Measurements from ENCODE around the gene TBC1D9.

The TBC1D9 gene

DNA sequence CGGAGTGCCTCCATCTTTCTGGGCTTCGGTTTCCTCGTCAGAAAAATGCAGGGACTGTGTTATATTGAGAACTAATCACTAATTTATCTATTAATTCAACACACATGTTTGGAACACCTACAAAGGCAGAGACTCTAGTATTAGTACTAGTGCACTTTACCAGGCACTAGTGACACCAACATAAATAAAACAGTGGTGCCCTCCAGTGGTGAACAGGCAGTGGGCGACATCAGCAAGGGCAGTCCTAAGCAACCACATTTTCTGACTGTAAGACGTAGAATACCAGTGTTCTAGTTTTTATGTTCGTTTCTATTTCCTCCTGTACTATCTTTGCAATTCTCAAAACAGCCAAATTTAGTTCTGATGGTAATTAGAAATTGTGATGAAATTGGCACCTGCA lies 118.3 kb downstream of the TBC1D9 start:
- no CpG with 5 or more reads among the region's 6 CpGs for WGBS (ENCODE audit: extremely low coverage, insufficient coverage, low lambda C conversion rate)
- no peak overlapping the region for H3K4me2 ChIP-seq (ENCODE audit: low read length)
- no peak overlapping the region for H3K27ac ChIP-seq (ENCODE audit: low read depth, low read length)
- peaks cover 17% of the 10 kb centered on the region for H3K4me1 ChIP-seq (ENCODE audit: control insufficient read depth, low read depth, low read length)
- no peak overlapping the region for H2BK5ac ChIP-seq (ENCODE audit: low read length)
- no peaks in the 10 kb centered on the region for H3K79me2 ChIP-seq (ENCODE audit: control insufficient read depth, insufficient read depth, low read length)
- no peak overlapping the region for H3K18ac ChIP-seq (ENCODE audit: low read length)
- no peaks in the 10 kb centered on the region for H3K36me3 ChIP-seq (ENCODE audit: control insufficient read depth, insufficient read depth, low read length)
- H4K5ac ChIP-seq (ENCODE audit: low read length) = no peak overlapping the region
- no peak overlapping the region for H3K4ac ChIP-seq (ENCODE audit: low read depth, low read length)
- no peak overlapping the region for H3K23ac ChIP-seq (ENCODE audit: low read length)
- peak; percentile 73 for DNase-seq
- H2BK15ac ChIP-seq (replicated peaks; ENCODE audit: low read depth) = no peak overlapping the region
- H2BK120ac ChIP-seq (ENCODE audit: low read depth, low read length) = no peak overlapping the region
- H3K56ac ChIP-seq (ENCODE audit: low read length) = no peak overlapping the region
- H2AK5ac ChIP-seq (ENCODE audit: low read length) = no peak overlapping the region
- no peaks in the 10 kb centered on the region for H3K79me1 ChIP-seq (ENCODE audit: low read length)
- no peaks in the 10 kb centered on the region for H3K27me3 ChIP-seq (ENCODE audit: insufficient read depth, low read length, poor library complexity)
- no peak overlapping the region for H3K4me3 ChIP-seq (ENCODE audit: low read length)
- no peak overlapping the region for H4K8ac ChIP-seq (ENCODE audit: low read depth, low read length)
- H3K9ac ChIP-seq (ENCODE audit: low read length) = no peak overlapping the region

- H4K5ac ChIP-seq (ENCODE audit: low read length) = peak overlapping the region; percentile 47
- no peak overlapping the region for H3K4ac ChIP-seq (ENCODE audit: low read depth, low read length)
- no peak overlapping the region for H3K27ac ChIP-seq (ENCODE audit: low read depth, low read length)
- H3K56ac ChIP-seq (ENCODE audit: low read length) = peak overlapping the region; percentile 47
- peaks cover 9% of the 10 kb centered on the region for H3K4me1 ChIP-seq (ENCODE audit: control insufficient read depth, low read depth, low read length)
- H3K27me3 ChIP-seq (ENCODE audit: insufficient read depth, low read length, poor library complexity) = no peaks in the 10 kb centered on the region
- H3K4me3 ChIP-seq (ENCODE audit: low read length) = no peak overlapping the region
- peak overlapping the region; percentile 29 for H2AK5ac ChIP-seq (ENCODE audit: low read length)
- H2BK5ac ChIP-seq (ENCODE audit: low read length) = peak overlapping the region; percentile 43
- H3K36me3 ChIP-seq (ENCODE audit: control insufficient read depth, insufficient read depth, low read length) = no peaks in the 10 kb centered on the region
- no peak overlapping the region for H2BK15ac ChIP-seq (replicated peaks; ENCODE audit: low read depth)
- no peak overlapping the region for H3K4me2 ChIP-seq (ENCODE audit: low read length)
- no peak overlapping the region for H3K9ac ChIP-seq (ENCODE audit: low read length)
- no CpG with 5 or more reads among the region's 6 CpGs for WGBS (ENCODE audit: extremely low coverage, insufficient coverage, low lambda C conversion rate)
- no peak overlapping the region for H3K18ac ChIP-seq (ENCODE audit: low read length)
- DNase-seq = peak; percentile 86
- no peak overlapping the region for H4K8ac ChIP-seq (ENCODE audit: low read depth, low read length)
- H3K23ac ChIP-seq (ENCODE audit: low read length) = no peak overlapping the region
- H2BK120ac ChIP-seq (ENCODE audit: low read depth, low read length) = no peak overlapping the region
- no peaks in the 10 kb centered on the region for H3K79me2 ChIP-seq (ENCODE audit: control insufficient read depth, insufficient read depth, low read length)
- H3K79me1 ChIP-seq (ENCODE audit: low read length) = no peaks in the 10 kb centered on the region
These were observed 120.6 kb downstream of the TBC1D9 start for GRCh38 chr4:140635606-140636005.

GRCh38 chr4:140633951-140634350 lies 122.2 kb downstream of the TBC1D9 start:
- Histone ChIP-seq H3K4ac (ENCODE audit: low read depth, low read length) (no peak overlapping the region), H3K9ac (ENCODE audit: low read length) (no peak overlapping the region), H4K5ac (ENCODE audit: low read length) (no peak overlapping the region), H3K4me2 (ENCODE audit: low read length) (no peak overlapping the region), H3K36me3 (ENCODE audit: control insufficient read depth, insufficient read depth, low read length) (no peaks in the 10 kb centered on the region), H3K56ac (ENCODE audit: low read length) (no peak overlapping the region), H4K8ac (ENCODE audit: low read depth, low read length) (no peak overlapping the region), H3K27ac (ENCODE audit: low read depth, low read length) (no peak overlapping the region), H2BK15ac (replicated peaks; ENCODE audit: low read depth) (no peak overlapping the region), H3K18ac (ENCODE audit: low read length) (no peak overlapping the region), H3K23ac (ENCODE audit: low read length) (no peak overlapping the region), H3K79me1 (ENCODE audit: low read length) (no peaks in the 10 kb centered on the region), H2AK5ac (ENCODE audit: low read length) (no peak overlapping the region), H2BK120ac (ENCODE audit: low read depth, low read length) (no peak overlapping the region), H2BK5ac (ENCODE audit: low read length) (no peak overlapping the region), H3K27me3 (ENCODE audit: insufficient read depth, low read length, poor library complexity) (no peaks in the 10 kb centered on the region), H3K79me2 (ENCODE audit: control insufficient read depth, insufficient read depth, low read length) (no peaks in the 10 kb centered on the region), H3K4me3 (ENCODE audit: low read length) (no peak overlapping the region), H3K4me1 (ENCODE audit: control insufficient read depth, low read depth, low read length) (peaks cover 4% of the 10 kb centered on the region)
- WGBS (ENCODE audit: extremely low coverage, insufficient coverage, low lambda C conversion rate) = no CpG with 5 or more reads among the region's 10 CpGs
- DNase-seq = no peak

DNA sequence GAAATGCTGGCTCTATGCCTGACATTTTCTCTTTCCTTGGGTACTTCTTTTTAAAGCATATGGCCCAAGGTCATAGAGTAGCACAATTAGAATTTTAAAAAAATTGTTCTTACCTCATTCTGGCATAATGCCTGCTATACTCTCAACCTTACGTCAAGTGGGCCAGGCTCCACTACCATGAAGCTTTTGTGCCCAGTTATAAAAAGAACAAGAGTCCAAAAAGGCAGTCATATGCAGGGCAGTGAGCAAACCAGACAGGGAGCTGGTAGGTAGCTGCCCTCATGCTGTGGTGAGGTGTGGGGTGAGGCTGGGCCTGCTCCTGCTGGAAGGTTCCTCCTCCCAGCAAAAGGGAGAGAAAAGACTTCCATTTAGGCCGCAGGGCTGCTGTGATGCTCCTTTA lies 123.1 kb downstream of the TBC1D9 start:
- DNase-seq = no peak
- Histone ChIP-seq H3K4ac (ENCODE audit: low read depth, low read length) (no peak overlapping the region), H3K56ac (ENCODE audit: low read length) (no peak overlapping the region), H3K23ac (ENCODE audit: low read length) (no peak overlapping the region), H2AK5ac (ENCODE audit: low read length) (no peak overlapping the region), H3K9ac (ENCODE audit: low read length) (no peak overlapping the region), H3K79me1 (ENCODE audit: low read length) (no peaks in the 10 kb centered on the region), H2BK15ac (replicated peaks; ENCODE audit: low read depth) (no peak overlapping the region), H4K8ac (ENCODE audit: low read depth, low read length) (no peak overlapping the region), H3K27ac (ENCODE audit: low read depth, low read length) (no peak overlapping the region), H3K4me3 (ENCODE audit: low read length) (no peak overlapping the region), H3K18ac (ENCODE audit: low read length) (no peak overlapping the region), H3K79me2 (ENCODE audit: control insufficient read depth, insufficient read depth, low read length) (no peaks in the 10 kb centered on the region), H2BK5ac (ENCODE audit: low read length) (no peak overlapping the region), H3K27me3 (ENCODE audit: insufficient read depth, low read length, poor library complexity) (no peaks in the 10 kb centered on the region), H3K36me3 (ENCODE audit: control insufficient read depth, insufficient read depth, low read length) (no peaks in the 10 kb centered on the region), H3K4me2 (ENCODE audit: low read length) (no peak overlapping the region), H3K4me1 (ENCODE audit: control insufficient read depth, low read depth, low read length) (peaks cover 4% of the 10 kb centered on the region), H4K5ac (ENCODE audit: low read length) (no peak overlapping the region), H2BK120ac (ENCODE audit: low read depth, low read length) (no peak overlapping the region)
- WGBS (ENCODE audit: extremely low coverage, insufficient coverage, low lambda C conversion rate) = no CpG with 5 or more reads among the region's 2 CpGs

GRCh38 chr4:140630246-140630645 lies 125.9 kb downstream of the TBC1D9 start:
- peak; percentile 92 for DNase-seq
- peak overlapping the region; percentile 70 for H3K4ac ChIP-seq (ENCODE audit: low read depth, low read length)
- H3K4me2 ChIP-seq (ENCODE audit: low read length) = no peak overlapping the region
- peaks cover 1% of the 10 kb centered on the region for H3K4me1 ChIP-seq (ENCODE audit: control insufficient read depth, low read depth, low read length)
- H2BK5ac ChIP-seq (ENCODE audit: low read length) = no peak overlapping the region
- H2AK5ac ChIP-seq (ENCODE audit: low read length) = no peak overlapping the region
- no peaks in the 10 kb centered on the region for H3K79me1 ChIP-seq (ENCODE audit: low read length)
- H3K56ac ChIP-seq (ENCODE audit: low read length) = no peak overlapping the region
- H2BK120ac ChIP-seq (ENCODE audit: low read depth, low read length) = peak overlapping the region; percentile 98
- H3K36me3 ChIP-seq (ENCODE audit: control insufficient read depth, insufficient read depth, low read length) = peaks cover 2% of the 10 kb centered on the region
- peak overlapping the region; percentile 94 for H3K18ac ChIP-seq (ENCODE audit: low read length)
- H3K79me2 ChIP-seq (ENCODE audit: control insufficient read depth, insufficient read depth, low read length) = no peaks in the 10 kb centered on the region
- no peak overlapping the region for H3K23ac ChIP-seq (ENCODE audit: low read length)
- no peak overlapping the region for H4K8ac ChIP-seq (ENCODE audit: low read depth, low read length)
- no CpG with 5 or more reads among the region's 4 CpGs for WGBS (ENCODE audit: extremely low coverage, insufficient coverage, low lambda C conversion rate)
- no peak overlapping the region for H3K9ac ChIP-seq (ENCODE audit: low read length)
- no peak overlapping the region for H4K5ac ChIP-seq (ENCODE audit: low read length)
- H2BK15ac ChIP-seq (replicated peaks; ENCODE audit: low read depth) = peak overlapping the region; percentile 96
- H3K27me3 ChIP-seq (ENCODE audit: insufficient read depth, low read length, poor library complexity) = no peaks in the 10 kb centered on the region
- H3K4me3 ChIP-seq (ENCODE audit: low read length) = no peak overlapping the region
- peak overlapping the region; percentile 57 for H3K27ac ChIP-seq (ENCODE audit: low read depth, low read length)

DNA sequence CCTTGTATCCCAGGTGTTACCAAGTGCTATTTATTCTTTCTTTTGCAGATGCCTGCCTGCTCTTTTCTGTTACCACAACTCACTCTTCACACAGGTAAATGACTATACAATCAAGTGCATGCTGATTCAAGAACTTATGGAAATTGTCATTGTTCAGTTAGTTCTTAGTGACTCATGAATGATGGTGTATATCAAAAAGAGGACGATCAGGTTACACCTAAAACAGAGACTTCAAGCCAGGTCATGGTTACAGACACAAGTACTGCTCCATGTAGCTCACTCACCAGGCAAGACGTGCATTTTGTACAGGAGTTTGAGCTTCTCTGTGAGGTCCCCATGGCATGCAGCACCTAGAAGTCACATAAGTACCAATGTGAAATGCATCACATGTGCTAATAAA lies 128.2 kb downstream of the TBC1D9 start:
- Histone ChIP-seq H3K79me1 (ENCODE audit: low read length) (no peaks in the 10 kb centered on the region), H3K4ac (ENCODE audit: low read depth, low read length) (no peak overlapping the region), H3K27me3 (ENCODE audit: insufficient read depth, low read length, poor library complexity) (no peaks in the 10 kb centered on the region), H3K9ac (ENCODE audit: low read length) (no peak overlapping the region), H3K4me1 (ENCODE audit: control insufficient read depth, low read depth, low read length) (peaks cover 1% of the 10 kb centered on the region), H2AK5ac (ENCODE audit: low read length) (peak overlapping the region; percentile 38), H3K4me2 (ENCODE audit: low read length) (no peak overlapping the region), H2BK15ac (replicated peaks; ENCODE audit: low read depth) (no peak overlapping the region), H3K27ac (ENCODE audit: low read depth, low read length) (no peak overlapping the region), H3K36me3 (ENCODE audit: control insufficient read depth, insufficient read depth, low read length) (peaks cover 2% of the 10 kb centered on the region), H3K23ac (ENCODE audit: low read length) (no peak overlapping the region), H3K56ac (ENCODE audit: low read length) (no peak overlapping the region), H3K79me2 (ENCODE audit: control insufficient read depth, insufficient read depth, low read length) (no peaks in the 10 kb centered on the region), H3K4me3 (ENCODE audit: low read length) (no peak overlapping the region), H2BK5ac (ENCODE audit: low read length) (no peak overlapping the region), H4K8ac (ENCODE audit: low read depth, low read length) (no peak overlapping the region), H2BK120ac (ENCODE audit: low read depth, low read length) (no peak overlapping the region), H4K5ac (ENCODE audit: low read length) (no peak overlapping the region), H3K18ac (ENCODE audit: low read length) (no peak overlapping the region)
- DNase-seq = no peak
- no CpG with 5 or more reads among the region's 2 CpGs for WGBS (ENCODE audit: extremely low coverage, insufficient coverage, low lambda C conversion rate)
